CD4-positive, alpha-beta T cell treated with Interleukin-4 for 4 hours (primary cell): Measurements from ENCODE around the gene SLC30A1.
A peak's percentile ranks its signal among the peaks of the same experiment; 100 is the strongest.
"Not testable (repeated sequence)": the region's sequence is repeated elsewhere in the genome, so short reads cannot be mapped to it uniquely, and the experiment has no call there.

Experiments
- DNase-seq: peaks from one replicate; pipeline ENCODE4 v3.0.0-alpha.2; 2020

Gene SLC30A1, protein sequence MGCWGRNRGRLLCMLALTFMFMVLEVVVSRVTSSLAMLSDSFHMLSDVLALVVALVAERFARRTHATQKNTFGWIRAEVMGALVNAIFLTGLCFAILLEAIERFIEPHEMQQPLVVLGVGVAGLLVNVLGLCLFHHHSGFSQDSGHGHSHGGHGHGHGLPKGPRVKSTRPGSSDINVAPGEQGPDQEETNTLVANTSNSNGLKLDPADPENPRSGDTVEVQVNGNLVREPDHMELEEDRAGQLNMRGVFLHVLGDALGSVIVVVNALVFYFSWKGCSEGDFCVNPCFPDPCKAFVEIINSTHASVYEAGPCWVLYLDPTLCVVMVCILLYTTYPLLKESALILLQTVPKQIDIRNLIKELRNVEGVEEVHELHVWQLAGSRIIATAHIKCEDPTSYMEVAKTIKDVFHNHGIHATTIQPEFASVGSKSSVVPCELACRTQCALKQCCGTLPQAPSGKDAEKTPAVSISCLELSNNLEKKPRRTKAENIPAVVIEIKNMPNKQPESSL

DNA sequence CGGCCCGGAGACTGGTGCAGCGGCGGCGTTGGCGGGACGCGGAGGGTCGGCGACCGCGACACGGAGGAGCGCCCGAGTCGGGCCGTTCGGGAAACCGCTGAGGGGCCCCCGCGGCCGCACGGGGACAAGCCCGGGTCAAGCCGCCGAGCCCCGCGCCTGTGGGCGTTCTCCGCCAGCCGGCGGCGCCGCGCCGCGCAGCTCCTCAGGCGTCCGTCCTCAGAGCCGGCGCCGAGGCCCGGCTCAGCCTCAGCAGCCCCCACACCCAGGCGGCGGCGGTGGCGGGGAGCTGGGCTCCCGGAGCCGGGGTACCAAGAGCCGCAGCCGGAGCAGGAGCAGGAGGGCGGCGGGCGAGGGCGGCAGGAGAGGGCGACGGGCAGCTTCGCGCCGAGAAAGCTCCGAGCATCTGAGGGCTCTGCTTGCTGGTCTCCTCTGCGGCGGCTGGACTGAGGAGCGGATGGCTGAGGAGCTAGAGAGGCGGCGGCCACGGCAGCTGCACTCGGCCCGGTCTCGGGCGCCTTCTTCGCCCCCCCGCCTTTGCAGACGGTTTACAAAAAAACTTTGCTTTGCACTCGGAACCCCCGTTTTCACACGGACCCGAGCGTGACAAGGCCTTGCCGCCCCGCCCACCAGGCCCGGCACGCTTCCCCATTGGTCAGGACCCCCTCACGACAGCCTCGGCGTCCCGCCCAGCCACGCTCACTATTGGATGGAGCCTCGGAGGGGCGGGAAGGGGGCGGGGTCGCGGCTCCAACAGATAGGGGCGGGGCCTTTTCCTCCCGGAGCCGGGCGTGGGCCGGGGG, at the start of gene SLC30A1:
Gene SLC30A1 (minus strand): TSS at position 522 of the 800 bp plus-strand sequence. CDS start 549 bp downstream, outside the sequence.
- peak; percentile 98 for DNase-seq

DNA sequence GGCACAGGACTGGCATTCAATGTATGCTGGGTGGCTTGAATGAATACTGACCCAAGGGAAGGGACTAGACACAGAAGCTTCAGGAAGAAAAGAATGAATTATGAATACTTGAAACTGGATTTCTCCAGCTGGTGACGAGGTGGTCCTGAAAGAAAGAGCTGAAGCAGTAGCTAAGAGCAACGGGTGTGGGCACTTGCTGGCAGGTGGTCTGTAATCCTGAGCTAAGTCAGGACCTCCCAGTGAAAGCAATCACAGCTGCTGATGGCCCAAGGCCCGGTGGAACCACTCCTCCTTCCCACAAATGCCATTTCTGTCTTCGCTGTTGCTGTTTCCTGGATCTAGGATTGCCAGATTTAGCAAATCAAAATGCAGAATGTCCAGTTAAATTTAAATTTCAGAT, 49.5 kb upstream of the SLC30A1 start:
- DNase-seq: no peak

- no peak for DNase-seq
Observed at GRCh38 chr1:211627259-211627658, 48.3 kb upstream of the SLC30A1 start.

GRCh38 chr1:211625866-211626265, 46.9 kb upstream of the SLC30A1 start:
- not testable (repeated sequence) for DNase-seq

DNA sequence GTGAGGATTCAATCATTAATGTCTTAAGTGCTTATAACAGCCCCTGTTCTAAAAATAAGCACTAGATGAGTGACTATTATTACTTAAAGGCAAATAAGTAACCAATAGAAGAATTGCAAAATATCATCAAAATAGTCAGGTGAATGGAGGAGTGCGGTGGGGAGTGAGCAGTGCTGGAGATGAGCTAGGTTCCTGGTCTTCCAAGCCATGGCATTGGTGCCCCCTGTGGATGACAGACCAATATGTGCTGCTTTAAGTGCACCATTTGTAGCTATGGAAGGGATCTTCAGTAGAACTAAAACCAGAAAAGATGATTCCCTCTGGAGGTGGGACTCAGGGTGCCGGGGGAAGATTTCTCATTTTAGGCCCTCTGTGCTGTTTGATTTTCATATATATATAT, 46.1 kb upstream of the SLC30A1 start:
- peak; percentile 39 for DNase-seq

GRCh38 chr1:211623515-211623914, 44.6 kb upstream of the SLC30A1 start:
- DNase-seq: no peak

DNA sequence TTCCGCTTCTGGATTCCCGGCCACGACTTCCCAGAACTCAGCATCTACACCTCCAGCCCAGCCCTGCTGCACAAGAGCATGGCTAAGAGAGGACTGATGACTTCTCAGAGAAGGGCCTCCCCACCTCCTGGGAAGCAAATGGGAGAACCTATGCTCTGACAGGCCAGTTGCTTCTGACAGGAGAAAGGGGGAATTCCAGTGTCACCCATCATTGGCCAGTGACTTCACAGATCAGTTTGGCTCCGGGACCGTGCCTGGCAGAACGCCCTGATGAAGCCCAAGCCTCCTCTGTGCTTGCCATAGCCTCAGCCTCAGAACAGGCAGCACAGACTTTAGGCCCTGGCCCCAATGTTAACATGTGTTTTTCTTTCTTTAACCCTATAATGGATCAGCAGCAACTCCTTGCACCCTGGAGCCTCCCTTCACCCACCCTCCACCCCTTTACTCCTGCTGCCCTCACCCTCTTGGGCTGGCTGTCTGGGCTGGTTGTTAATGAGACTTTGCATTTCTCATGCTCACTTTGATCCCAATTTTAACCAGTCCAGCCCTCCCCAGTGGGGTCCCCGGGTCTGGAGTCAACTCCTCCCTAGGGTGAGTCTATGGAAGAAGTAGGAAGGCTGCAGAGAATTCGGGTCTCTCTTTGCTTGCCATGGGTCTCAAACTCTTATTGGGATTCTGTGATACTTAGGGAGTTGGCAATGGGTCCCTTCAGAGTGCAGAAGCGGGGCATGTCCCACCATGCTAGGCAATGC, 42.7 kb upstream of the SLC30A1 start:
- no peak for DNase-seq

- DNase-seq: no peak
Observed at GRCh38 chr1:211620097-211620496, 41.1 kb upstream of the SLC30A1 start.

- DNase-seq: no peak
Observed at GRCh38 chr1:211619033-211619996, 40.4 kb upstream of the SLC30A1 start.

- no peak for DNase-seq
Observed at GRCh38 chr1:211616965-211617297, 38.0 kb upstream of the SLC30A1 start.

GRCh38 chr1:211616231-211616964, 37.4 kb upstream of the SLC30A1 start:
- DNase-seq: no peak

GRCh38 chr1:211614615-211615014, 35.7 kb upstream of the SLC30A1 start:
- no peak for DNase-seq

DNA sequence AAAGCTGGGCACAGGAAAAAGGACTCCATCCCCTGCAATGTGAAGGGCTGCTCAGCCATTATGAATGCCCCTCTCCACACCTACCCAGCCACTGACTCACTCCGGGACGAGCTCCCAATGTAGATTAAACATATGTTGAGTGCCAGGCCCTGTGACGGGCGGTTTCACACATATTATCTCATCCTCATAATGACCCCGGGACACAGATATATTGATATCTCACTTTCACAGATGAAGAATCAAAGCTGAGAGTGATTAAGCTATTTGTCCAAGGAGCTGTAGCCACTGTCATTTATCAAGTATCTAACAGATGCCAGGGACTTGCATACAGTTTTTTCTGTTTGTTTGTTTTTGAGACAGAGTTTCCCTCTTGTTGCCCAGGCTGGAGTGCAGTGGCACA, 35.0 kb upstream of the SLC30A1 start:
- no peak for DNase-seq

GRCh38 chr1:211613108-211613947, 34.4 kb upstream of the SLC30A1 start:
- DNase-seq: peak; percentile 2

- no peak for DNase-seq
Observed at GRCh38 chr1:211612786-211613107, 33.8 kb upstream of the SLC30A1 start.

- no peak for DNase-seq
Observed at GRCh38 chr1:211611818-211612217, 32.9 kb upstream of the SLC30A1 start.

DNA sequence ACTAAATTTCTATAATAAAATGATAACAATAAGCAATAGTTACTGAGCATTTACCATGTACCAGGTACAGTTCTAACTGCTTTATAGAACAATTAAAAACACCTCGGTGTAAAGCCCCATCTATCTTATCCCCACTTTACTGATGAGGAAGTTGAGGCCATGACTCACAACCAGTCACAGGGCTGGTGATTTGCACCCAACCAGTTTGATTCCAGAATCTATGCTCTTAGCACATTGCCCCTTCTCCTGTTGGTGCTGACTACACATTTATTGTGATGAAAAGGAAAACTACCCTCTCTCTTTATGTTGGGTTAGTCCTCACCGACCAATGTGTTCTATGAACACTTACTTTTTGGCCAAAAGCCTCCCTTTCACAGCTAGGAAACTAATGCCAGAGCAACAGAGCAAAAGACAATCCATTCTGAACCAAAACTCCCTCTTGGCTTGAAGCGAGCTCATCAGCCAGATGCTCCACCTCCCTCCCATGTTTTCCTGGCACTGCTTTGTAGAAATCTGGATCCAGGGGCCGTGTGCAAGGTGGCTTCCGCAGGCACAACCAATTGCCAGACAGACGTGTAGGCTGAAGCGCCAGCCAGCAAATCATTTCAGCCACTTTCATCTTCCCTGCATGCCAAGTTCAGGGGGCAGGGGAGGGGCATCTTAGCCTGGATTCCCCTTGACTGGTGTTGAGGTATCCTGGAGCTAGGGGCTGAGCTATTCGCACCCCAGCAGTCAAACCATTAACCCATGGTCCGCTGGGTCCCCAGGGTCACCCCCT, 32.0 kb upstream of the SLC30A1 start:
- DNase-seq: no peak

DNA sequence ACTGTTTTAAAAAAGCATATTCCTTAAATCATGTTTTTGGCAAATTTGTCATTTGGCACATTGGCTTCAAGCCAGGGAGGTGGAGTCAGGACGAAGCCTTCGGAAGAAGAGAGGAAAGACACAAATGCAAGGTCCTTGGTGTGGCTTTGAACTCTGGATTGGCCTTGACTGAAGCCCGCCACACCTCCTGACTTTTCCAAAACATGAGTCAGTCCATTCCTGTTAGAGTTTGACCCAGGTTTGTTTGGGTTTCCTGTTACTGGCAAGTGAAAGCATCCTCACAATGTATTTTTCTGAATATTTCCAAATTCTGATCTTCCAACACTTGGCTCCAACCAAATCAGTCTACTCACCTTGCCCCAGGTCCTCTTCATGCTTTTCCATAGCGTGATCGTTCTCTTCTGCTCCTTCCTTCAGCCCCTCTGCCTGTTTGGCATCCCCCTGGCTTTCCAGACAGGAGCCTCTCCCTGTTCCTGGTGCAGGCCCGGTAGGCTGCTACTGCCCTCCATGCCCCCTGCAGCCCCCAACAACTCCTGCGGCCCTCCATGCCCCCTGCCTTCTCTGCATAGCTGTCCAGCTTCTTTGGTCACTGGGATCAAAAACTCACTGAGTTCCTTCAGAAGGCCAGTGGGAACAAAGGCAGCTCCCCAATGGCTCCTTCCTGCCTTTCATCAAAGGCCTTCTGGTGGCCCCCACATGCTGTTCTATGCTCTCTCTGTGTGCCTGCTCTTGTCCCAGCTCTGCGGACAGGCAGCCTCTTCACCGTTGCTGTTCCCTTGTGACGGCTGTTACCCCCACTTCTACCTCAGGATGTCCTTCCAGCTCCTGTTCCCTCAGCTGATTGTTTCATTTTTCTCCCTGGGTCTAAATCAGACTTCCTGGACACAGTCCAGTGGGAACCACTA, 30.4 kb upstream of the SLC30A1 start:
- DNase-seq: no peak
